ENCODE results near the gene COG5. TPM values are rescaled to one million over a fixed set of nuclear protein-coding genes. Genes with fewer than 3 reads are reported as not detected.
A peak's percentile ranks its signal among the peaks of the same experiment; 100 is the strongest.

The COG5 gene
- total and polyA plus RNA-seq, 10 of the 15 experiments (the other 5 are each of a cell fraction or from before 2014, with no cell fraction given), result 5.5 to 27.9 (median 15.6) TPM

- in situ Hi-C loops (cut with MboI) (no loop called here), intact Hi-C loops (cut with micrococcal nuclease; ENCODE audit: unreplicated experiment) (no loop called here)
- no peaks in the 10 kb centered on the region for H3K27me3 ChIP-seq (replicated peaks in 1 of 2; ENCODE audit: control insufficient read depth in 2 of 2, insufficient read depth in 2 of 2, low read length in 1 of 2)
- BruUV-seq (replicated peaks), result TSS peak; percentile 94
- H3K4me1 ChIP-seq (ENCODE audit: control insufficient read depth, insufficient read depth, low read length), result peaks cover 10% of the 10 kb centered on the region
- RAD21 ChIA-PET (ENCODE audit: unreplicated experiment), result interaction anchor here (0.7 to 2.4 kb wide), 15 partner anchors 10 to 883 kb away, joined by 3 to 11 read pairs (median 4); partner anchors contain the start of genes CBLL1 and NAMPT
- no peaks in the 10 kb centered on the region for H4K20me1 ChIP-seq (ENCODE audit: control insufficient read depth, insufficient read depth)
- CTCF ChIA-PET, result interaction anchor here (0.6 to 3.5 kb wide), 15 partner anchors 14 to 509 kb away, joined by 3 to 16 read pairs (median 4); no protein-coding TSS in a partner anchor
- SMC1A ChIA-PET (ENCODE audit: uncharacterized antibody, unreplicated experiment), result interaction anchor here (0.6 to 6.8 kb wide), 8 partner anchors 10 to 917 kb away, joined by 3 to 51 read pairs (median 4); no protein-coding TSS in a partner anchor
- peak overlapping the region; percentile 99 for H2AFZ ChIP-seq (ENCODE audit: control insufficient read depth, low read depth, low read length)
- peak overlapping the region; percentile 99 for H3K4me2 ChIP-seq (ENCODE audit: control insufficient read depth, insufficient read depth)
- peak overlapping the region; percentile 83 for H3K27ac ChIP-seq (ENCODE audit: control insufficient read depth, insufficient read depth)
- peak; percentile 65 for FAIRE-seq
- H3K9me3 ChIP-seq (replicated peaks; ENCODE audit: control insufficient read depth, insufficient read depth, low read length), result no peaks in the 10 kb centered on the region
- WGBS (ENCODE audit: insufficient coverage, insufficient replicate concordance, low lambda C conversion rate, missing lambda C conversion rate), result under 1% methylated on average over 15 of the region's 15 CpGs
- H3K4me3 ChIP-seq, result peak overlapping the region; percentile 62; the same call in 1 of the 2 replicates
- H3K9ac ChIP-seq (ENCODE audit: control insufficient read depth, insufficient read depth, low read length), result peak overlapping the region; percentile 42
- H3K36me3 ChIP-seq (ENCODE audit: control insufficient read depth in 2 of 2, insufficient read depth in 2 of 2, low read length in 1 of 2), result no peaks in the 10 kb centered on the region
- DNase-seq (ENCODE audit: low read depth, low spot score), result no peak
- ATAC-seq, result no peak
- peaks cover 23% of the 10 kb centered on the region for H3K79me2 ChIP-seq (ENCODE audit: control insufficient read depth, insufficient read depth, low read length)
- POLR2A ChIA-PET, result interaction anchor here (0.6 to 3.0 kb wide), 6 partner anchors 14 to 876 kb away, joined by 3 to 20 read pairs (median 5); partner anchors contain the start of gene CBLL1
- 0 out of 2 replicates have a peak, but pooled peaks have one; percentile 31 for TF ChIP-seq MXI1 (IDR thresholded peaks at IDR 0.05; ENCODE audit: low read depth, low read length)
- TF ChIP-seq CTCF (IDR thresholded peaks at IDR 0.05 in 2 of 3, conservative IDR thresholded peaks at IDR 0.05 in 1 of 3; ENCODE audit: control insufficient read depth in 2 of 3, extremely low read depth in 1 of 3, insufficient read depth in 1 of 3, low read depth in 3 of 3, low read length in 3 of 3), result peak in 1 of 3 experiments; percentile 24; a peak in 1 of 6 replicates
- TF ChIP-seq SMARCA5 (IDR thresholded peaks at IDR 0.05), result 0 out of 2 replicates have a peak, but pooled peaks have one; percentile 10
- TF ChIP-seq EP300 (IDR thresholded peaks at IDR 0.05; ENCODE audit: borderline replicate concordance in 1 of 2, control insufficient read depth in 1 of 2, low read depth in 2 of 2, low read length in 2 of 2), result no peak
- TF ChIP-seq RCOR1 (conservative IDR thresholded peaks at IDR 0.05; ENCODE audit: low read depth, low read length), result no peak
- no peak for TF ChIP-seq CHD1 (IDR thresholded peaks at IDR 0.05; ENCODE audit: low read depth, low read length)
- peak; percentile 47; the same call in 1 of the 2 replicates for TF ChIP-seq PML (IDR thresholded peaks at IDR 0.05; ENCODE audit: low read length)
- no peak for TF ChIP-seq JUNB (IDR thresholded peaks at IDR 0.05)
- TF ChIP-seq NFYB (IDR thresholded peaks at IDR 0.05; ENCODE audit: insufficient read depth, low read depth, low read length), result no peak
- no peak for TF ChIP-seq MEF2A (IDR thresholded peaks at IDR 0.05; ENCODE audit: insufficient read depth, low read depth, low read length)
- no peak for TF ChIP-seq ZSCAN29 (IDR thresholded peaks at IDR 0.05)
- no peak for TF ChIP-seq REST (IDR thresholded peaks at IDR 0.05; ENCODE audit: low read depth, low read length)
- no peak; the same call in 1 of the 2 replicates for TF ChIP-seq POLR2AphosphoS5 (IDR thresholded peaks at IDR 0.05; ENCODE audit: low read length)
- TF ChIP-seq MTA3 (IDR thresholded peaks at IDR 0.05; ENCODE audit: borderline replicate concordance, low read length), result 0 out of 2 replicates have a peak, but pooled peaks have one; percentile 30
- TF ChIP-seq SREBF2 (IDR thresholded peaks at IDR 0.05; ENCODE audit: low read length), result no peak
Measured at GRCh38 chr7:107167483-107168232, 396.1 kb downstream of the COG5 start.
